ENCODE data around the gene RAP2B. TPM values are rescaled to one million over a fixed set of nuclear protein-coding genes. Genes with fewer than 3 reads are reported as not detected.

Gene RAP2B
- total RNA-seq, 1 experiment from 2014 or later = 18.2 TPM

DNA sequence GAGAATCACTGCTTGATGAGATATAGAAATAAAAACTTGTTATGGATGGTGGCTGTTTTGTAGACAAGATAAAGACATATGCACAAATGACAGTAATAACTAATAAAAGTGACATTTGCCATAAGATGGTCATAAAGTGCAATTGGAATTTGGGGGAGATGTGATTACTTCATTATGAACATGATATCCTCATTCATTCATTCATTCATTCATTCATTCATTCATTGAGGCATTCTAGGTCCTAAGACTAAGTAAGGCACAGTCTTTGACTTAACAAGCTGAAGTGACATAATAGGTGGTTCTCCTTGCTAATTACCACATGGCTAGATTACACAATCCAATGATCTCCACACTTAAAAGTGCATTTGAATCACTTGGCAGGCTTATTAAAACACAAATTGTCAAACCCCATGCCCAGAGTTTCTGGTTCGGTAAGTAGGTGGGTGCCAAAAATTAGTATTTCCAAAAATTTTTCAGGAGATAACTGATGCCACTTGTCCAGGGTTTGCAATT is 18.9 kb downstream of the RAP2B start:
- Histone ChIP-seq H4K8ac (replicated peaks; ENCODE audit: insufficient read length, low read depth, low read length) (no peak overlapping the region), H4K20me1 (ENCODE audit: control insufficient read depth, insufficient read depth, insufficient read length) (no peaks in the 10 kb centered on the region), H3K4me1 (ENCODE audit: insufficient read depth, low read length) (no peaks in the 10 kb centered on the region), H4K91ac (ENCODE audit: insufficient read length, low read depth, low read length) (no peak overlapping the region), H3K23ac (ENCODE audit: insufficient read length, low read depth, low read length) (no peak overlapping the region), H2AK5ac (ENCODE audit: insufficient read length, low read length) (no peak overlapping the region), H3K4me2 (ENCODE audit: insufficient read depth, insufficient read length, low read length) (no peak overlapping the region), H3K4ac (ENCODE audit: low read depth, low read length) (no peak overlapping the region), H3K56ac (ENCODE audit: insufficient read length, low read depth, low read length) (no peak overlapping the region), H2BK120ac (ENCODE audit: low read depth, low read length, poor library complexity, severe bottlenecking) (no peak overlapping the region), H2BK5ac (ENCODE audit: insufficient read length, low read length) (no peak overlapping the region), H3K23me2 (ENCODE audit: insufficient read length, low read depth, low read length, poor library complexity, severe bottlenecking) (no peaks in the 10 kb centered on the region), H2BK12ac (ENCODE audit: insufficient read length, low read depth, low read length) (no peak overlapping the region), H4K5ac (ENCODE audit: insufficient read length, low read depth, low read length) (no peak overlapping the region), H3K14ac (ENCODE audit: insufficient read depth, low read length) (no peak overlapping the region), H3K18ac (ENCODE audit: insufficient read length, low read depth, low read length) (no peak overlapping the region), H3K9me3 (ENCODE audit: control insufficient read depth, low read depth, low read length) (no peaks in the 10 kb centered on the region), H3K79me1 (ENCODE audit: insufficient read depth, low read depth, low read length, poor library complexity, severe bottlenecking) (no peaks in the 10 kb centered on the region), H3T11ph (ENCODE audit: low read length) (no peak overlapping the region), H2AFZ (ENCODE audit: low read length) (no peak overlapping the region), H2BK15ac (ENCODE audit: low read depth, low read length) (no peak overlapping the region), H3K79me2 (ENCODE audit: insufficient read depth, low read length) (no peaks in the 10 kb centered on the region), H3K9ac (ENCODE audit: extremely low read depth, insufficient read length, low read length) (no peak overlapping the region), H3K27ac (ENCODE audit: insufficient read length, low read depth, low read length) (no peak overlapping the region), H3K27me3 (ENCODE audit: insufficient read depth, low read length) (no peaks in the 10 kb centered on the region), H2BK20ac (ENCODE audit: low read depth, low read length, poor library complexity, severe bottlenecking) (no peak overlapping the region)
- Mint-ChIP-seq H3K9me3 (peaks cover 7 to 8% of the 10 kb centered on the region in 2 experiments; a peak in 4 of 5 replicates), H3K27ac (no peak overlapping the region), H3K4me1 (no peaks in the 10 kb centered on the region), H3K4me3 (no peak overlapping the region), H3K27me3 (ENCODE audit: low read depth) (no peaks in the 10 kb centered on the region), H3K36me3 (ENCODE audit: insufficient read depth in 1 of 3, low read depth in 3 of 3) (peaks cover 5 to 8% (median 6%) of the 10 kb centered on the region in 3 experiments; a peak in 4 of 7 replicates)
- no CpG with 5 or more reads among the region's 1 CpG for WGBS (ENCODE audit: extremely low coverage, insufficient read length, low lambda C conversion rate)
- DNase-seq = no peak
- TF ChIP-seq, protein P1, sequence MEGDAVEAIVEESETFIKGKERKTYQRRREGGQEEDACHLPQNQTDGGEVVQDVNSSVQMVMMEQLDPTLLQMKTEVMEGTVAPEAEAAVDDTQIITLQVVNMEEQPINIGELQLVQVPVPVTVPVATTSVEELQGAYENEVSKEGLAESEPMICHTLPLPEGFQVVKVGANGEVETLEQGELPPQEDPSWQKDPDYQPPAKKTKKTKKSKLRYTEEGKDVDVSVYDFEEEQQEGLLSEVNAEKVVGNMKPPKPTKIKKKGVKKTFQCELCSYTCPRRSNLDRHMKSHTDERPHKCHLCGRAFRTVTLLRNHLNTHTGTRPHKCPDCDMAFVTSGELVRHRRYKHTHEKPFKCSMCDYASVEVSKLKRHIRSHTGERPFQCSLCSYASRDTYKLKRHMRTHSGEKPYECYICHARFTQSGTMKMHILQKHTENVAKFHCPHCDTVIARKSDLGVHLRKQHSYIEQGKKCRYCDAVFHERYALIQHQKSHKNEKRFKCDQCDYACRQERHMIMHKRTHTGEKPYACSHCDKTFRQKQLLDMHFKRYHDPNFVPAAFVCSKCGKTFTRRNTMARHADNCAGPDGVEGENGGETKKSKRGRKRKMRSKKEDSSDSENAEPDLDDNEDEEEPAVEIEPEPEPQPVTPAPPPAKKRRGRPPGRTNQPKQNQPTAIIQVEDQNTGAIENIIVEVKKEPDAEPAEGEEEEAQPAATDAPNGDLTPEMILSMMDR (conservative IDR thresholded peaks at IDR 0.05) = no peak

Data from H9 (cell line).